KMS-11 (cell line): ENCODE measurements around the gene DNM1.

Source experiments
- H2AFZ ChIP-seq: fragments of 200-600 bp; sonication (generic); 2 replicates; pipeline ENCODE4 v1.6.1; 2016; ENCODE audit warnings: antibody characterized with exemption, mixed run types, low read depth
- H3K27ac ChIP-seq: fragments of 200-600 bp; sonication (generic); 2 replicates; pipeline ENCODE4 v1.6.1; 2016; ENCODE audit warnings: mild to moderate bottlenecking, mixed run types
- H3K27me3 ChIP-seq: fragments of 200-600 bp; sonication (generic); 2 replicates; pipeline ENCODE4 v1.6.1; 2017; ENCODE audit warnings: mild to moderate bottlenecking, low read depth, mixed run types, moderate library complexity; ENCODE audit not compliant: insufficient read depth
- H3K36me3 ChIP-seq: fragments of 200-600 bp; sonication (generic); 2 replicates; pipeline ENCODE4 v1.6.1; 2017; ENCODE audit warnings: mild to moderate bottlenecking, mixed run types; ENCODE audit not compliant: insufficient read depth
- H3K4me1 ChIP-seq: fragments of 200-600 bp; sonication (generic); 2 replicates; pipeline ENCODE4 v1.6.1; 2016; ENCODE audit warnings: mild to moderate bottlenecking, low read depth, mixed run types; ENCODE audit not compliant: poor library complexity, severe bottlenecking
- H3K4me2 ChIP-seq: fragments of 200-600 bp; sonication (generic); 2 replicates; pipeline ENCODE4 v1.7.0; 2016; ENCODE audit warnings: mild to moderate bottlenecking, mixed run types
- H3K4me3 ChIP-seq: fragments of 200-600 bp; sonication (generic); IDR thresholded peaks from 2 replicates; pipeline ENCODE4 v1.6.1; 2017; ENCODE audit warnings: low read depth, low read length, mixed read lengths; ENCODE audit not compliant: insufficient read depth
- H3K79me2 ChIP-seq: fragments of 200-600 bp; sonication (generic); 2 replicates; pipeline ENCODE4 v1.6.1; 2016; ENCODE audit warnings: low read depth, mixed run types; ENCODE audit not compliant: insufficient read depth
- H3K9ac ChIP-seq: fragments of 200-600 bp; sonication (generic); 2 replicates; pipeline ENCODE4 v1.6.1; 2016; ENCODE audit warnings: mild to moderate bottlenecking, mixed run types
- H4K20me1 ChIP-seq: fragments of 200-600 bp; sonication (generic); 2 replicates; pipeline ENCODE4 v1.6.1; 2016; ENCODE audit warnings: mild to moderate bottlenecking, mixed run types; ENCODE audit not compliant: insufficient read depth
- TF ChIP-seq, protein P1 (sequence below): fragments of 200-600 bp; sonication (generic); conservative IDR thresholded peaks from 2 replicates; pipeline ENCODE4 v1.6.1; 2017; ENCODE audit warnings: low read depth, mild to moderate bottlenecking, antibody characterized with exemption, low read length, moderate library complexity, mixed read lengths

Gene DNM1

DNA sequence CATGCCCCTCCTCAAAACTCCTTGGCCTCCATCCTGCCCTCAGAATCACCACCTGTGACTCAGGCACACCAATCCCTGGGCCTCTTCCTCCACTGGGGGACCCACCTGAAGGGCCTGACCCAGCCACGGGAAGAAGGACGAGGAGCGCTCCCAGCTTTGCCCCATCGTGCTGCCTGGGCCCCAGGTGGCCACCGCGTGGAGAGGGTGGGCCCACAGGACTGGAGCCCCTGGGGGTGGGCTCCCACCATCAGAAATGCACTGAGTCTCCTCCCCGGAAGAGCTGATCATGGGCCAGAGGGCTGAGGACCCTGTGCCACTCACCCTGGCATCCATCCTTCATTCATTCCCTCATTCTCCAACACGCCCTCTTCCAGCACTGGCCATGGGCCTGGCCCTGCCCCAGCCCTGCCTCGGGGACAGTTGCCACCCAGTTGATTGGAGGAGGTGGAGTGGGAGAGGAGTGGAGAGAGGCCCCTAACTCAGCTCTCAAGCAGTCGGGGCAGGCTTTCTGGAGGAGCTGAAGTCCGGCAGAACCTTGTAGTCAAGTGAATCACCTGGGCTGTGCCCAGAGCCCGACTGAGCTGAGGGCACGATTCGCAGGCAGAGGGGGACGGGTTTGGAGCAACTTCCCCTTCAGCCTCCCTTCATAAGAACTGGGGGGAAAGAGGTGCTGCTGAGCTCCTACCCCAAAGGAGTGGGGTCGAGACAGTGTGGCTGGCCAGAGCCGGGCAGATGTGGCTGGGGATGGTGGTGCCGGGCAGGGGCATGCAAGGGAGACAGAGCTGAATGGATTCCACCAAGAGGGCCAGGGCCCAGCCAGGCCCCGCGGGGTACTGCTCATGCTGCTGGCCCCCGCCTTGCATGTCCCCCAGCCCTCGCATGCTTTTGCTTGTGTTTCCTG, 29.6 kb downstream of the DNM1 start:
- Histone ChIP-seq H3K9ac (no peak overlapping the region), H2AFZ (no peak overlapping the region), H3K4me3 (no peak overlapping the region), H3K36me3 (no peaks in the 10 kb centered on the region), H3K27ac (no peak overlapping the region), H4K20me1 (no peaks in the 10 kb centered on the region), H3K79me2 (no peaks in the 10 kb centered on the region), H3K4me2 (no peak overlapping the region), H3K4me1 (no peaks in the 10 kb centered on the region), H3K27me3 (peaks cover 29% of the 10 kb centered on the region; the same call in 1 of the 2 replicates)
- TF ChIP-seq, protein P1, sequence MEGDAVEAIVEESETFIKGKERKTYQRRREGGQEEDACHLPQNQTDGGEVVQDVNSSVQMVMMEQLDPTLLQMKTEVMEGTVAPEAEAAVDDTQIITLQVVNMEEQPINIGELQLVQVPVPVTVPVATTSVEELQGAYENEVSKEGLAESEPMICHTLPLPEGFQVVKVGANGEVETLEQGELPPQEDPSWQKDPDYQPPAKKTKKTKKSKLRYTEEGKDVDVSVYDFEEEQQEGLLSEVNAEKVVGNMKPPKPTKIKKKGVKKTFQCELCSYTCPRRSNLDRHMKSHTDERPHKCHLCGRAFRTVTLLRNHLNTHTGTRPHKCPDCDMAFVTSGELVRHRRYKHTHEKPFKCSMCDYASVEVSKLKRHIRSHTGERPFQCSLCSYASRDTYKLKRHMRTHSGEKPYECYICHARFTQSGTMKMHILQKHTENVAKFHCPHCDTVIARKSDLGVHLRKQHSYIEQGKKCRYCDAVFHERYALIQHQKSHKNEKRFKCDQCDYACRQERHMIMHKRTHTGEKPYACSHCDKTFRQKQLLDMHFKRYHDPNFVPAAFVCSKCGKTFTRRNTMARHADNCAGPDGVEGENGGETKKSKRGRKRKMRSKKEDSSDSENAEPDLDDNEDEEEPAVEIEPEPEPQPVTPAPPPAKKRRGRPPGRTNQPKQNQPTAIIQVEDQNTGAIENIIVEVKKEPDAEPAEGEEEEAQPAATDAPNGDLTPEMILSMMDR, result no peak

DNA sequence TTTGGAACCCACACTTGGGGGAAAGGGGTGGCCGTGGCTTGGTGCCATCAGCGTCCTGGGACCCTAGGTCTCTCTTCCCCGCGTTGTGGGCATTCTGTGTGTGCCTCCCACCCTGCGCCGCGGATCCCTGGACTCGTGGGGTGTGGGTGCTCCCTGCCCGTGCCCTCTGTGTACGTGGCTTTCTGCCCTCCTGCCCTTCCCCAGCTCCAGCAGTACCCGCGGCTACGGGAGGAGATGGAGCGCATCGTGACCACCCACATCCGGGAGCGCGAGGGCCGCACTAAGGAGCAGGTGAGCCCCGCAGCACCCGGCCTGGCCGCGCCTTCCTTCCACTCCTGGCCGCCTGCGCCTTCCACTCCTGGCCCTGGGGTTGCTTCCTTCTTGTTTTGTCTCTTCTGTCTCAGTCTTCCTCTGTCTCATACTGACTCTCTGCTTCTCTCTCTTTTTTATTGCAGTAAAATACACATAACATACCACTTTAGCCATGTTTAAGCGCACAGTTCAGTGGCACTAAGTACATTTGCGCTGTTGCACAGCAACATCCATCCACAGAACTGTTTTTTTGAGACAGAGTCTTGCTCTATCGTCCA, 30.7 kb downstream of the DNM1 start:
- Histone ChIP-seq H3K79me2 (no peaks in the 10 kb centered on the region), H3K36me3 (no peaks in the 10 kb centered on the region), H3K4me2 (no peak overlapping the region), H2AFZ (no peak overlapping the region), H3K27ac (no peak overlapping the region), H4K20me1 (no peaks in the 10 kb centered on the region), H3K9ac (no peak overlapping the region), H3K4me1 (no peaks in the 10 kb centered on the region), H3K27me3 (peaks cover 29% of the 10 kb centered on the region; the same call in 1 of the 2 replicates), H3K4me3 (no peak overlapping the region)
- TF ChIP-seq, protein P1, result no peak

DNA sequence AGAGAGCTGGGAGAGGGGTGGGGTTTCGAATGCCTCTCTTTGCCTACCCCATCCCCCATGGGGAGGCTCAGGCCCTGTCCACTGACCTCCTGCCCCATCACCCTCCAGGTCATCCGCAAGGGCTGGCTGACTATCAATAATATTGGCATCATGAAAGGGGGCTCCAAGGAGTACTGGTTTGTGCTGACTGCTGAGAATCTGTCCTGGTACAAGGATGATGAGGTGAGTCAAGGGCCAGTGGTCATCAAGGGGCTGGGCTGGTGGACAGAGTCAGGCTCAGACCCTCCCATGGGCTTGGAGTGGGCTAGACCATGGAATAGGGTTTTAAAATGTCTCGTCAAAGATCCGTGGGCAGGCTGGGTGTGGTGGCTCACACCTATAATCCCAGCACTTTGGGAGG, 38.9 kb downstream of the DNM1 start:
- Histone ChIP-seq H3K4me3 (no peak overlapping the region), H3K4me2 (no peak overlapping the region), H4K20me1 (no peaks in the 10 kb centered on the region), H3K27me3 (peaks cover 31% of the 10 kb centered on the region), H3K79me2 (no peaks in the 10 kb centered on the region), H3K9ac (no peak overlapping the region), H3K27ac (no peak overlapping the region), H2AFZ (no peak overlapping the region), H3K36me3 (no peaks in the 10 kb centered on the region), H3K4me1 (no peaks in the 10 kb centered on the region)
- TF ChIP-seq, protein P1, result no peak

DNA sequence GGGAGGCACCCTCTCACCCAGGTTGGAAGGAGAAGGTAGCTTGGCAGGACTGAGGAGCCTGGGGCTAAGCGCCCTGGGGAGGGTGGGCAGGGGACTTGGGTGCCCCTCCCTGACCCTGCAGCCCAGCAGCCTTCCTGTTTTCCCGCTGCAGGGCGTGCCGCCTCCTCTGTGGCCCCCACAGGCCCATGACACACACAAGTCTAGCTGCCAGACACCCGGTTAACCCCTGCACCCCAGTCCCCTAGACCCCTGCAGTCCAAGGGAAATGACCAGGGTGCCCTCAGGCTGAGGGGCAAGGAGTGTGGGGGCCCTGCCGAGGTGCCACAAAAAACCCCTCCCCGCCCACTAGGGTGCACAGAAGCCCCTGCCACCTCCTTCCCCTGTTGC, 39.6 kb downstream of the DNM1 start:
- Histone ChIP-seq H2AFZ (no peak overlapping the region), H3K36me3 (no peaks in the 10 kb centered on the region), H3K27me3 (peaks cover 31% of the 10 kb centered on the region), H3K9ac (no peak overlapping the region), H3K27ac (no peak overlapping the region), H4K20me1 (no peaks in the 10 kb centered on the region), H3K4me3 (no peak overlapping the region), H3K4me1 (no peaks in the 10 kb centered on the region), H3K4me2 (no peak overlapping the region), H3K79me2 (no peaks in the 10 kb centered on the region)
- TF ChIP-seq, protein P1, result no peak
